ENCODE data around the gene ANKRD2.
"Not testable (repeated sequence)": the region's sequence is repeated elsewhere in the genome, so short reads cannot be mapped to it uniquely, and the experiment has no call there.

The ANKRD2 gene

DNA sequence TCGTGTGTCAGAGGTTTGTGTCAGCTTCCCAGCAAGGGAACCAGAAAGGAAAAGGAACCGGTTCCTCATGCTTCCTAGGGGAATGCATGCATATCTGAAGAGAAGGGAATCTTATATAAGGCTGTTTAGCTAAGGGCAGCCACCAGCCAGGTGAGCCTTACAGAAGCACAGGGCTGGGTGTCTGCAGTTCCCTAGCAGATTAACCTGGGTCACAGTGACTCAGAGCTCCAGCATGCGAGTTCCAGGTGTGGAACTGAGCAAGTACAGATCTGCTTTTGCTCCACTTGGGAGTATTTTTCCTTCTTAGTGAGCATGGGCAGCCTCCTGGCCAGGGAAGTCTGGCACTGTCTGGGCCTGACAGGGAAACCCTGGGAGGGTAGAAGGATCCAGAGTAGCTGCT, 957 bp upstream of the ANKRD2 start:
- ChIA-PET POLR2A (interaction anchor here (0.6 kb wide), 1 partner anchor 18 kb away, joined by 4 read pairs; no protein-coding TSS in a partner anchor), CTCF (interaction anchor here (0.6 to 1.9 kb wide), 12 partner anchors 9 to 159 kb away, joined by 3 to 10 read pairs (median 4); partner anchors contain the start of gene HOGA1)
- DNase-seq (ENCODE audit: extremely low spot score): no peak
- no peak for TF ChIP-seq PKNOX1 (IDR thresholded peaks at IDR 0.05)
- TF ChIP-seq FOXA1 (IDR thresholded peaks at IDR 0.05): no peak

DNA sequence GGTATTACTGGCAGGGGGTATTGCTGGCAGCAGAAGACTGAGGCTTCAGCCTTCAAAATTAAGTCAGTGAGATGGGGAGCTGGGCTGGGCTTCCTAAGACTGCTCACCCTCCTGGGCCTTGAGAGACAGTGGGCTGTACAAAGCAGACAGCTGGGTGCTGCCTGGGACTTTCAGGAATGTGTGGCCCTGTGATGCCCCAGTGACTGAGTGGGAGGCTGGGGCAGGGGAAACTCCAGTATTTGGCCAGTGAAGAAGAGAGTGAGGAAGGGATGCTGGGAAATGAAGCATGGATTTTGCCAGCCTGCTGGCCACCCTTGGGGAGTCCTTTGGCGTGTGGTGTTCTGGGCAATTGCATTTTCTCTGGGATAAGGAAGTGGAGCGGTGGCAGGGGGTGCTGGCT, 442 bp downstream of the ANKRD2 start:
- DNase-seq (ENCODE audit: extremely low spot score): no peak
- ChIA-PET CTCF (interaction anchor here (0.6 to 1.9 kb wide), 8 partner anchors 7 to 154 kb away, joined by 3 to 10 read pairs (median 5); partner anchors contain the start of gene HOGA1), POLR2A (no interaction called here)
- no peak for TF ChIP-seq SP1 (IDR thresholded peaks at IDR 0.05)
- TF ChIP-seq HDGF (IDR thresholded peaks at IDR 0.05; ENCODE audit: borderline replicate concordance): no peak

- ChIA-PET POLR2A (no interaction called here), CTCF (no interaction called here)
- DNase-seq (ENCODE audit: extremely low spot score): no peak
- TF ChIP-seq ZNF384 (IDR thresholded peaks at IDR 0.05) (no peak), L3MBTL2 (conservative IDR thresholded peaks at IDR 0.05) (no peak), FOXA1 (IDR thresholded peaks at IDR 0.05) (no peak), HDGF (IDR thresholded peaks at IDR 0.05; ENCODE audit: borderline replicate concordance) (no peak), FOXM1 (IDR thresholded peaks at IDR 0.05; ENCODE audit: borderline replicate concordance) (no peak), SUZ12 (IDR thresholded peaks at IDR 0.05) (no peak)
Measured at GRCh38 chr10:97573672-97574071, 1.1 kb downstream of the ANKRD2 start.

- ChIA-PET CTCF (no interaction called here), POLR2A (no interaction called here)
- no peak for DNase-seq (ENCODE audit: extremely low spot score)
- TF ChIP-seq SP1 (IDR thresholded peaks at IDR 0.05) (no peak), FOXM1 (IDR thresholded peaks at IDR 0.05; ENCODE audit: borderline replicate concordance) (no peak), CTBP1 (IDR thresholded peaks at IDR 0.05; ENCODE audit: borderline replicate concordance) (no peak), FOXA1 (IDR thresholded peaks at IDR 0.05) (no peak), L3MBTL2 (conservative IDR thresholded peaks at IDR 0.05) (no peak), ZNF384 (IDR thresholded peaks at IDR 0.05) (no peak)
Measured at GRCh38 chr10:97574374-97575126, 2.0 kb downstream of the ANKRD2 start.

GRCh38 chr10:97575127-97575668, 2.6 kb downstream of the ANKRD2 start:
- DNase-seq (ENCODE audit: extremely low spot score): no peak
- CTCF ChIA-PET: no interaction called here
- TF ChIP-seq FOXA1 (IDR thresholded peaks at IDR 0.05) (no peak), PKNOX1 (IDR thresholded peaks at IDR 0.05) (no peak), CTBP1 (IDR thresholded peaks at IDR 0.05; ENCODE audit: borderline replicate concordance) (no peak), FOXM1 (IDR thresholded peaks at IDR 0.05; ENCODE audit: borderline replicate concordance) (no peak), NFRKB (IDR thresholded peaks at IDR 0.05) (no peak), SUZ12 (IDR thresholded peaks at IDR 0.05) (no peak), FOXK2 (IDR thresholded peaks at IDR 0.05) (no peak), LEF1 (IDR thresholded peaks at IDR 0.05; ENCODE audit: borderline replicate concordance) (no peak), TARDBP (IDR thresholded peaks at IDR 0.05) (no peak), ZNF384 (IDR thresholded peaks at IDR 0.05) (no peak), ARNT (IDR thresholded peaks at IDR 0.05) (no peak), HDGF (IDR thresholded peaks at IDR 0.05; ENCODE audit: borderline replicate concordance) (no peak), ELF4 (IDR thresholded peaks at IDR 0.05) (no peak)
- POLR2A ChIA-PET: no interaction called here

DNA sequence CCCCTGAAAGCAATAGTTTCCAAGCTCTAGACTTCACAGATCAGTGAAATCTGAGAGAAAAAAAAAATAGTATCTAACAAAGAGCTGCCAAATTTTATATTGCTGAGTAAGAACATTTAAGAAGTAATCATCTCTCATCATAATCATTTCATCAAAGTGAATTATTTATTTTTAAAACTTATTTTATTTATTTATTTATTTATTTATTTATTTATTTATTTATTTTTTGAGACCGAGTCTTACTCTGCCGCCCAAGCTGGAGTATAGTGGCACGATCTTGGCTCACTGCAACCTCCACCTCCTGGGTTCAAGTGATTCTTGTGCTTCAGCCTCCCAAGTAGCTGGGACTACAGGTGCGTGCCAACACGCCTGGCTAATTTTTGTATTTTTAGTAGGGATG, 3.9 kb downstream of the ANKRD2 start:
- not testable (repeated sequence) for DNase-seq (ENCODE audit: extremely low spot score)
- ChIA-PET POLR2A (interaction anchor here (0.9 kb wide), 1 partner anchor 112 kb away, joined by 4 read pairs; no protein-coding TSS in a partner anchor), CTCF (interaction anchor here (0.8 to 1.6 kb wide), 2 partner anchors 15 to 23 kb away, joined by 3 to 5 read pairs; no protein-coding TSS in a partner anchor)

- no peak for DNase-seq (ENCODE audit: extremely low spot score)
- CTCF ChIA-PET: no interaction called here
- POLR2A ChIA-PET: interaction anchor here (0.9 kb wide), 1 partner anchor 26 kb away, joined by 3 read pairs; no protein-coding TSS in a partner anchor
- no peak for TF ChIP-seq FOXA1 (IDR thresholded peaks at IDR 0.05)
- no peak for TF ChIP-seq HDGF (IDR thresholded peaks at IDR 0.05; ENCODE audit: borderline replicate concordance)
- no peak for TF ChIP-seq L3MBTL2 (conservative IDR thresholded peaks at IDR 0.05)
- no peak for TF ChIP-seq BHLHE40 (IDR thresholded peaks at IDR 0.05; ENCODE audit: borderline replicate concordance)
- no peak for TF ChIP-seq SP1 (IDR thresholded peaks at IDR 0.05)
- TF ChIP-seq FOXM1 (IDR thresholded peaks at IDR 0.05; ENCODE audit: borderline replicate concordance): no peak
- no peak for TF ChIP-seq TARDBP (IDR thresholded peaks at IDR 0.05)
- TF ChIP-seq ARNT (IDR thresholded peaks at IDR 0.05): no peak
- no peak for TF ChIP-seq CTBP1 (IDR thresholded peaks at IDR 0.05; ENCODE audit: borderline replicate concordance)
- TF ChIP-seq ZNF384 (IDR thresholded peaks at IDR 0.05): no peak
- TF ChIP-seq SUZ12 (IDR thresholded peaks at IDR 0.05): no peak
- no peak for TF ChIP-seq LEF1 (IDR thresholded peaks at IDR 0.05; ENCODE audit: borderline replicate concordance)
- TF ChIP-seq FOXK2 (IDR thresholded peaks at IDR 0.05): no peak
- TF ChIP-seq ELF4 (IDR thresholded peaks at IDR 0.05): no peak
- no peak for TF ChIP-seq PKNOX1 (IDR thresholded peaks at IDR 0.05)
- TF ChIP-seq NFRKB (IDR thresholded peaks at IDR 0.05): no peak
Measured at GRCh38 chr10:97577701-97578100, 5.1 kb downstream of the ANKRD2 start.
